GM12801 (cell line): ENCODE measurements around the gene SPTBN1.

Experiments used
- CTCF ChIP-seq: IDR thresholded peaks from one replicate; pipeline ENCODE4 v1.5.1; 2011; ENCODE audit warnings: control low read depth; ENCODE audit not compliant: insufficient read length; ENCODE audit errors: extremely low read depth

Gene SPTBN1

GRCh38 chr2:54672590-54673456 lies 216.7 kb downstream of the SPTBN1 start:
- no peak for TF ChIP-seq CTCF

GRCh38 chr2:54673501-54673998 lies 217.4 kb downstream of the SPTBN1 start:
- TF ChIP-seq CTCF: no peak

GRCh38 chr2:54675281-54675680 lies 219.2 kb downstream of the SPTBN1 start:
- TF ChIP-seq CTCF: no peak

- no peak for TF ChIP-seq CTCF
Observed at GRCh38 chr2:54675738-54676137, 219.6 kb downstream of the SPTBN1 start.

- no peak for TF ChIP-seq CTCF
Observed at GRCh38 chr2:54676656-54677055, 220.5 kb downstream of the SPTBN1 start.

GRCh38 chr2:54677476-54678265 lies 221.5 kb downstream of the SPTBN1 start:
- TF ChIP-seq CTCF: no peak

- TF ChIP-seq CTCF: no peak
Observed at GRCh38 chr2:54678719-54679118, 222.6 kb downstream of the SPTBN1 start.
